GM12872 (cell line): ENCODE results near the gene SIVA1.

ENCODE experiments used
- TF ChIP-seq, protein P1 (sequence below): IDR thresholded peaks from 3 replicates; pipeline ENCODE4 v1.5.1; 2011; ENCODE audit warnings: low read depth, mild to moderate bottlenecking, low read length, moderate library complexity; ENCODE audit not compliant: insufficient read depth

SIVA1 gene

GRCh38 chr14:104788161-104788818 lies 35.3 kb downstream of the SIVA1 start:
- TF ChIP-seq, protein P1, sequence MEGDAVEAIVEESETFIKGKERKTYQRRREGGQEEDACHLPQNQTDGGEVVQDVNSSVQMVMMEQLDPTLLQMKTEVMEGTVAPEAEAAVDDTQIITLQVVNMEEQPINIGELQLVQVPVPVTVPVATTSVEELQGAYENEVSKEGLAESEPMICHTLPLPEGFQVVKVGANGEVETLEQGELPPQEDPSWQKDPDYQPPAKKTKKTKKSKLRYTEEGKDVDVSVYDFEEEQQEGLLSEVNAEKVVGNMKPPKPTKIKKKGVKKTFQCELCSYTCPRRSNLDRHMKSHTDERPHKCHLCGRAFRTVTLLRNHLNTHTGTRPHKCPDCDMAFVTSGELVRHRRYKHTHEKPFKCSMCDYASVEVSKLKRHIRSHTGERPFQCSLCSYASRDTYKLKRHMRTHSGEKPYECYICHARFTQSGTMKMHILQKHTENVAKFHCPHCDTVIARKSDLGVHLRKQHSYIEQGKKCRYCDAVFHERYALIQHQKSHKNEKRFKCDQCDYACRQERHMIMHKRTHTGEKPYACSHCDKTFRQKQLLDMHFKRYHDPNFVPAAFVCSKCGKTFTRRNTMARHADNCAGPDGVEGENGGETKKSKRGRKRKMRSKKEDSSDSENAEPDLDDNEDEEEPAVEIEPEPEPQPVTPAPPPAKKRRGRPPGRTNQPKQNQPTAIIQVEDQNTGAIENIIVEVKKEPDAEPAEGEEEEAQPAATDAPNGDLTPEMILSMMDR: no peak

DNA sequence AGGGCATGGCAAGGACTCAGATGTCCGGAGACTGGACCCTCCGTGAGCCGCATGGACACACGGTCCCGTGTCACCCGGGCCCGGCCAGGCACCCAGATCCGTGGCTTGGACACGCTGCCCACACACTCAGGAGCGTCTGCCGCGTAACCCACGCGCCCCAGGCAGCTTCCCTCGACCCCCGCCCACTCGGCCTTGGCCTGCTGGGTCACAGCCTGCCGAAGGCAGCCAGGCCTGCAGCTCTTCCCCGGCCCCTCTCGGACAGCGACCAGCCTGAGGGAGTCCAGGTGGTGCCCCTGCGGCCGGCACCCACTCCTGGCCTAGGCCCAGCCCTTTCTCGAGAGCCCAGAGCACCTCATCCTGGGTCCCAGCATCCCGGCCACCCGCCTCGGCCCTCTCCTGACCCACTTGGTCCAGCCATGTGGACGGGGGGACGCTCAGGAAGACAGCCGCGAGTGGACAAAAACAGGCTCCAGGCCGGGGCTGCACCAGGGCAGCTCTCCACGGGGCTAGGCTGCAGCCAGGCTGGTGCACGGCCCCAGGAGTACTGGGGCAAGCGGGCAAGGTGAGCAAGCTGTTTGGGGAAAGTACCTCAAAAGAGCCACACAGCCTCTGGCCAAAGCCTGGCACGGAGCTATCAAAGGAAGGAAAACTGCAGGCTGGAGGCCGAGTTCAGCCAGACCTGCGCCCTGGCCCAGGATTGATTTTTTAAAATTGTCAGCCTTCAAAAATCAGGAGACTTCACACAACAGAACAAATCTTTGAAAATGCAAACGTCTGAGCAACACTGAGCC lies 36.1 kb downstream of the SIVA1 start:
- TF ChIP-seq, protein P1: no peak

DNA sequence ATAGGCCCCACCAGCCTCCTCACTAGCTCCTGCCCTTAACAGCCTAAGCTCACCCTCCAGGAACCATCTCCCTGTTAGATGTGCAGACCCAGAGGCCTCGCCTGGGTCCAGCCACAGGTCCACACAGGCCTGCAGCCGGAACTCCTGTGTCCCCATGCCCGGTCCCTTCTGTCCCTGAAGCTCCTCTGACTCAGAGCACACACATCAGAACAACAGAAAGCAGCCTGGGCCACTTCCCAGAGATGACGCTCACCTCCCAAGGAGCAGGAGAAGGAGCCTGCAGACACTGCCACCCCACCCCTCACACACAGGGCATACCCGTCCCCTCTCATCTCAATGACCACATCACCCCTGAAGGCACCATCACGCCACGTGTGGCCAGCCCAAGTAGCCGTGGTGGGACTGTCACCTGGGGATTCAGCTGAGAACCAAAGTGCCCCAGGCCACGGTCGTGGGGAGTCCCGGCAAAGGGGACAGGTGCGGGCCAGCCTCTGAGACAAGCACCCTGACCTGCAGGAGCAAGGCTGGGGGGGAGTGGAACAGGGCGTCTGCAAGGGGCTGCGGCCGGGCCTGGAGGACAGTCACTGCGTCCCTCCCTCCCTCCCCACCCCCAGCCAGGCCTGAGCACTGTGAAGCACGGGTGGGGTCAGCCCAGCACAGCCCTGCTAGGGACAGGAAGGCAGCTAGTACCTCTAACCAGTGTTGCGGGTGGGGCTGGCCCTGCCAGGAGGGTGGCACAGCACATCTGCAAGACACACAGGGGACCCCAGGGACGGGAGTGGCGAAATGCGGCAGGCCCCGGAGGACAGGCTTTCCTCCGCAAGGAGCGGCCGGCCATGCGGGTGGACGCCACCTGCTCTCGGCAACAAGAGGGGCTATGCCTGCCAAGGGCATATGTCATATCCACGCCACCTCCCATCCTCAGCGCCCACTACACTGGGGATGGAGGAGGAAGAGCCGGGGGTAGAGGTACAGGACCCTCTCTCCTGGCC lies 37.1 kb downstream of the SIVA1 start:
- TF ChIP-seq, protein P1: no peak

- TF ChIP-seq, protein P1: no peak
Observed at GRCh38 chr14:104791425-104791824, 38.5 kb downstream of the SIVA1 start.

DNA sequence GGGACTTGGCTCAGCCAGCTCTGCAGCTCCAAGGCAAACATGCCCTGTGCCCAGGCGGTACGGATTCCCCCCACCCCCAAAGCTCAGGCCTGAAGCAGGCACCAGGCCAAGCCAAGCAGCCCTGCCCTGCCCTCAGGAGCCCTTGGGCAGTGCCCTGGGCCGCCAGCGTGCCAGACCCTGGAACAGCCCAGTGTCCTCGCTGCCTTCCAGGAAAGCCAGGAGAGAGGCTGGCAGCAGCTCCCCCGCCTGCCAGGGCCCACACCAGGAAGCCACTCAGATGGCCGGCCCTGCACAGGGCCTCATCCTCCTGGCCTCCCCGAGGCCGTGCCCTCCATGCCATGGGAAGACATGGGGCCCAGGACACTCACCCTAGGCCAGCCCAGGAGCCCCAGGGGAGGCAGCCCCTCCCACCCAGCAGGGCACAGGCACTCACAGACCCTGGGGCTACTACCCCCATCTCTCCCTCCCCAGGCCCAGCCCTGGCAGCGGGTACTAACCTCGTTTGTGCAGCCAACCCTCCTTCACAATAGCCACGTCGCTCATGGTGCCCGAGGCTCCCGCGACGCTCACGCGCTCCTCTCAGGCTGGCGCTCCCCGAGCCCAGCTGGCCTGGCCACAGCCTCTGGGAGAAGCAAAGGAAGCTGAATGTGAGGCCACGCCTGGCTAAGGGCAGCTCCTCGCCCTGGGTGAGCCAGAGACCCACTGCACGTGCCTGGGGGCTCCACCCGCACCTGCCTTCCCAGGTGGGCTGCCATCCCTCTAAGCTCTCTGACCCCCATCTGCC lies 39.3 kb downstream of the SIVA1 start:
- TF ChIP-seq, protein P1: no peak

- TF ChIP-seq, protein P1: no peak
Observed at GRCh38 chr14:104792945-104793702, 40.2 kb downstream of the SIVA1 start.
